Neural progenitor cell (in vitro differentiated cells): Measurements from ENCODE around the gene NACA2. TPM values are rescaled to one million over a fixed set of nuclear protein-coding genes. Genes with fewer than 3 reads are reported as not detected.

Experiments used
- DNase-seq: peaks from one replicate; pipeline ENCODE4 v3.0.0-alpha.2; 2016; ENCODE audit warnings: low spot score
- H2AFZ ChIP-seq: fragments of 200-600 bp; sonication (generic); replicated peaks from 2 replicates; pipeline ENCODE4 v1.6.1; 2016; ENCODE audit warnings: antibody characterized with exemption
- H3F3A ChIP-seq: fragments of 200-600 bp; sonication (generic); 2 replicates; pipeline ENCODE4 v1.6.1; 2016; ENCODE audit warnings: antibody characterized with exemption, low read depth
- H3K27ac ChIP-seq: fragments of 200-600 bp; sonication (generic); 2 replicates; pipeline ENCODE4 v1.5.1; 2016; ENCODE audit warnings: mild to moderate bottlenecking
- H3K27me3 ChIP-seq: fragments of 200-600 bp; sonication (generic); 2 replicates; pipeline ENCODE4 v1.6.1; 2016; ENCODE audit warnings: mild to moderate bottlenecking, moderate library complexity
- H3K36me3 ChIP-seq: fragments of 200-600 bp; sonication (generic); 2 replicates; pipeline ENCODE4 v1.5.1; 2016
- H3K4me1 ChIP-seq: fragments of 200-600 bp; sonication (generic); 2 replicates; pipeline ENCODE4 v1.6.1; 2016; ENCODE audit warnings: mixed run types
- H3K4me2 ChIP-seq: fragments of 200-600 bp; sonication (generic); 2 replicates; pipeline ENCODE4 v1.6.1; 2016
- H3K4me3 ChIP-seq: fragments of 200-600 bp; sonication (generic); 2 replicates; pipeline ENCODE4 v1.5.1; 2016
- H3K79me2 ChIP-seq: fragments of 200-600 bp; sonication (generic); 2 replicates; pipeline ENCODE4 v1.6.1; 2016; ENCODE audit warnings: low read depth
- H3K9ac ChIP-seq: fragments of 200-600 bp; sonication (generic); 2 replicates; pipeline ENCODE4 v1.6.1; 2016
- H3K9me3 ChIP-seq: fragments of 200-600 bp; sonication (generic); 2 replicates; pipeline ENCODE4 v1.5.1; 2016; ENCODE audit warnings: low read depth
- H4K20me1 ChIP-seq: fragments of 200-600 bp; sonication (generic); 2 replicates; pipeline ENCODE4 v1.6.1; 2016; ENCODE audit warnings: low read depth
- H3K27ac Mint-ChIP-seq: 3 replicates; pipeline ENCODE4 v1.8.0; 2021; ENCODE audit warnings: mixed read lengths
- H3K27me3 Mint-ChIP-seq: 2 replicates; pipeline ENCODE4 v1.8.0; 2022; ENCODE audit warnings: low read depth, mild to moderate bottlenecking, inconsistent platforms, moderate library complexity, mixed read lengths; ENCODE audit not compliant: insufficient read depth
- H3K36me3 Mint-ChIP-seq: 3 replicates; pipeline ENCODE4 v1.8.0; 2021; ENCODE audit warnings: mixed read lengths
- H3K4me1 Mint-ChIP-seq: 3 replicates; pipeline ENCODE4 v1.8.0; 2021; ENCODE audit warnings: mixed read lengths
- H3K4me3 Mint-ChIP-seq: 3 replicates; pipeline ENCODE4 v1.8.0; 2021; ENCODE audit warnings: mild to moderate bottlenecking, moderate library complexity, mixed read lengths
- H3K9me3 Mint-ChIP-seq: 3 replicates; pipeline ENCODE4 v1.8.0; 2020; ENCODE audit warnings: mixed read lengths
- CTCF ChIP-seq: fragments of 200-600 bp; sonication (generic); IDR thresholded peaks from 2 replicates; pipeline ENCODE4 v1.5.1; 2017; ENCODE audit warnings: antibody characterized with exemption, mild to moderate bottlenecking
- EZH2 ChIP-seq: fragments of 200-600 bp; sonication (generic); IDR thresholded peaks from 2 replicates; pipeline ENCODE4 v1.6.1; 2017; ENCODE audit warnings: antibody characterized with exemption, mild to moderate bottlenecking, moderate library complexity
- EZH2phosphoT487 ChIP-seq: fragments of 200-600 bp; sonication (generic); IDR thresholded peaks from 2 replicates; pipeline ENCODE4 v1.6.1; 2017; ENCODE audit warnings: antibody characterized with exemption
- total RNA-seq: library from RNA; depleted of rRNA; stranded (reverse); fragments of >200 nt; gene quantifications from 2 replicates; pipeline ENCODE4 v1.2.3, GENCODE V29; 2015; ENCODE audit warnings: low replicate concordance

The NACA2 gene
- total RNA-seq, 1 donor from 2014 or later: not detected

- Histone ChIP-seq H2AFZ (no peak overlapping the region), H3K36me3 (no peaks in the 10 kb centered on the region), H3K79me2 (no peaks in the 10 kb centered on the region), H3K4me3 (no peak overlapping the region), H3K27me3 (peaks cover 14% of the 10 kb centered on the region), H3F3A (no peaks in the 10 kb centered on the region), H3K4me2 (no peak overlapping the region), H3K9ac (no peak overlapping the region), H3K27ac (no peak overlapping the region), H3K4me1 (no peaks in the 10 kb centered on the region), H4K20me1 (no peaks in the 10 kb centered on the region), H3K9me3 (no peaks in the 10 kb centered on the region)
- DNase-seq: peak; percentile 31
- no peaks in the 10 kb centered on the region for H3K9me3 Mint-ChIP-seq
- TF ChIP-seq EZH2phosphoT487: no peak
- TF ChIP-seq CTCF: peak; percentile 74
- H3K4me3 Mint-ChIP-seq: no peak overlapping the region
- no peak overlapping the region for H3K27ac Mint-ChIP-seq
- no peaks in the 10 kb centered on the region for H3K27me3 Mint-ChIP-seq
- H3K4me1 Mint-ChIP-seq: no peaks in the 10 kb centered on the region
- no peaks in the 10 kb centered on the region for H3K36me3 Mint-ChIP-seq
Measured at GRCh38 chr17:61551255-61551742, 39.7 kb downstream of the NACA2 start.

- Histone ChIP-seq H3K4me2 (no peak overlapping the region), H4K20me1 (no peaks in the 10 kb centered on the region), H3K9me3 (no peaks in the 10 kb centered on the region), H3K4me1 (no peaks in the 10 kb centered on the region), H3K79me2 (no peaks in the 10 kb centered on the region), H3K27me3 (peaks cover 14% of the 10 kb centered on the region), H3F3A (no peaks in the 10 kb centered on the region), H3K27ac (no peak overlapping the region), H3K36me3 (peaks cover 4% of the 10 kb centered on the region), H3K4me3 (no peak overlapping the region), H2AFZ (no peak overlapping the region), H3K9ac (no peak overlapping the region)
- no peak overlapping the region for H3K27ac Mint-ChIP-seq
- H3K4me3 Mint-ChIP-seq: no peak overlapping the region
- no peak for TF ChIP-seq CTCF
- no peak for TF ChIP-seq EZH2phosphoT487
- TF ChIP-seq EZH2: no peak
- H3K36me3 Mint-ChIP-seq: no peaks in the 10 kb centered on the region
- DNase-seq: no peak
- H3K27me3 Mint-ChIP-seq: peaks cover 4% of the 10 kb centered on the region
- H3K9me3 Mint-ChIP-seq: peaks cover 7% of the 10 kb centered on the region
- no peaks in the 10 kb centered on the region for H3K4me1 Mint-ChIP-seq
Measured at GRCh38 chr17:61547113-61547512, 43.9 kb downstream of the NACA2 start.

GRCh38 chr17:61545335-61545938, 45.6 kb downstream of the NACA2 start:
- Histone ChIP-seq H3K27ac (no peak overlapping the region), H3K79me2 (no peaks in the 10 kb centered on the region), H3K9me3 (peaks cover 5% of the 10 kb centered on the region), H3F3A (no peaks in the 10 kb centered on the region), H3K36me3 (peaks cover 4% of the 10 kb centered on the region), H3K4me1 (no peaks in the 10 kb centered on the region), H4K20me1 (no peaks in the 10 kb centered on the region), H3K27me3 (peaks cover 14% of the 10 kb centered on the region), H3K4me2 (no peak overlapping the region), H3K9ac (no peak overlapping the region), H3K4me3 (no peak overlapping the region), H2AFZ (no peak overlapping the region)
- Mint-ChIP-seq H3K27ac (no peak overlapping the region), H3K36me3 (no peaks in the 10 kb centered on the region), H3K27me3 (peaks cover 4% of the 10 kb centered on the region), H3K4me3 (no peak overlapping the region), H3K9me3 (peaks cover 16% of the 10 kb centered on the region), H3K4me1 (no peaks in the 10 kb centered on the region)
- no peak for TF ChIP-seq CTCF
- DNase-seq: no peak
